Islet of Langerhans (tissue), 1 donor: ENCODE measurements around the gene PTPRCAP.

Experiments used
- FAIRE-seq: peaks from one replicate; lab custom pipeline; 2011; peaks lifted over from hg19 to GRCh38; lab: Jason Lieb, UNC

The PTPRCAP gene

DNA sequence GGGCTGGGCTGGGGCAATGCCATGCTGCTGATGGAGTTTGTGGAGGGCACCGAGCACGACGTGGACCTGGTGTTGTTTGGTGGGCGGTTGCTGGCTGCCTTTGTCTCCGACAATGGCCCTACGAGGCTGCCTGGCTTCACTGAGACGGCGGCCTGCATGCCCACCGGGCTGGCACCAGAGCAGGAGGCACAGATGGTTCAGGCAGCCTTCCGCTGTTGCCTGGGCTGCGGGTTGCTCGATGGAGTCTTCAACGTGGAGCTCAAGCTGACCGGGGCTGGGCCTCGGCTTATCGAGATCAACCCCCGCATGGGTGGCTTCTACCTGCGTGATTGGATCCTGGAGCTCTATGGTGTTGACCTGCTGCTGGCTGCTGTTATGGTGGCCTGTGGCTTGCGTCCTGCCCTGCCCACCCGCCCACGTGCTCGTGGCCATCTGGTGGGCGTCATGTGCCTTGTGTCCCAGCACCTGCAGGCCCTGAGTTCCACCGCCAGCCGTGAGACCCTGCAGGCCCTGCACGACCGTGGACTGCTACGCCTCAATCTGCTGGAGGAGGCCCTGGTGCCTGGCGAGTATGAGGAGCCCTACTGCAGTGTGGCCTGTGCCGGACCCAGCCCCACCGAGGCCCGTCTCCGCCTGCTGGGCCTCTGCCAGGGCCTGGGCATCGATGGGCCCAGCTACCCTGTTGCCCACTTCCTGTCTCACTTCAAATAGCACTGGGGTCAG is 13.4 kb downstream of the PTPRCAP start:
- no peak for FAIRE-seq

DNA sequence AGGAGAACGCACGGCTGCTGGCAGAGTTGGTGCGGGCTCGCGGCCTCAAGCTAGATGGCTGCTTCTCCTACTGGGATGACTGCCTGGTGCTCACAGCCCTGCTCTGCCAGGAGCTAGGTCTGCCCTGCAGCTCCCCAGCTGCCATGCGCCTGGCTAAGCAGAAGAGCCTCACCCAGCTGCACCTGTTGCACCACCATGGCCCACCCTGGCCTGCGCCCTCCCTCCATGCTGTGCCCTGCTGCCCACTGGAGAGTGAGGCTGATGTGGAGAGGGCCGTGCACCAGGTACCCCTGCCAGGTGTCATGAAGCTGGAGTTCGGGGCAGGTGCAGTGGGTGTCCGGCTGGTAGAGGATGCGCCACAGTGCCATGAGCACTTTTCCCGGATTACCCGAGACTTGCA is 14.0 kb downstream of the PTPRCAP start:
- no peak for FAIRE-seq

GRCh38 chr11:67422891-67423290 is 14.6 kb downstream of the PTPRCAP start:
- FAIRE-seq = no peak

DNA sequence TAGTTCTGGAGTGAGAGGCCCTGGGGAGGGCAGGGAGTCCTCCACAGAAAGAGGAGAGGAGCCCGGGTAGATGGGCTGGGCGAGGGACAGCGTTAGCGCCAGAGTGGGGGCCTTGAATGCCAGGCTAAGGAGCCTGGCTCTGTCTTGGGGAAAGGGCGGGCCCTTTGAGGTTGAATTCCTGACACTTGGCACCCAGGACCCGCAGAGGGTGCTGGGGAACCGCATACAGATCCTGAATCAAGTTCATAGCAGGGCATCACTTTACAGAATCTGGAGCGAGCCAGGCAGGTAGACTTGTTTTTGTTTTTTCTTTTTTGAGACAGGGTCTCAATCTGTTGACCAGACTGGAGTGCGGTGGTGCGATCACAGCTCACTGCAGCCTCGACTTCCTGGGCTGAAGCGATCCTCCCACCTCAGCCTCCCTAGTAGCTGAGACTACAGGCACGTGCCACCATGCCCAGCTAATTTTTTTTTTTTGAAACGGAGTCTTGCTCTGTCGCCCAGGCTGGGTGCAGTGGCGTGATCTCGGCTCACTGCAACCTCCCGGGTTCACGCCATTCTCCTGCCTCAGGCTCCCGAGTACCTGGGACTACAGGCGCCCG is 16.0 kb downstream of the PTPRCAP start:
- FAIRE-seq = no peak

DNA sequence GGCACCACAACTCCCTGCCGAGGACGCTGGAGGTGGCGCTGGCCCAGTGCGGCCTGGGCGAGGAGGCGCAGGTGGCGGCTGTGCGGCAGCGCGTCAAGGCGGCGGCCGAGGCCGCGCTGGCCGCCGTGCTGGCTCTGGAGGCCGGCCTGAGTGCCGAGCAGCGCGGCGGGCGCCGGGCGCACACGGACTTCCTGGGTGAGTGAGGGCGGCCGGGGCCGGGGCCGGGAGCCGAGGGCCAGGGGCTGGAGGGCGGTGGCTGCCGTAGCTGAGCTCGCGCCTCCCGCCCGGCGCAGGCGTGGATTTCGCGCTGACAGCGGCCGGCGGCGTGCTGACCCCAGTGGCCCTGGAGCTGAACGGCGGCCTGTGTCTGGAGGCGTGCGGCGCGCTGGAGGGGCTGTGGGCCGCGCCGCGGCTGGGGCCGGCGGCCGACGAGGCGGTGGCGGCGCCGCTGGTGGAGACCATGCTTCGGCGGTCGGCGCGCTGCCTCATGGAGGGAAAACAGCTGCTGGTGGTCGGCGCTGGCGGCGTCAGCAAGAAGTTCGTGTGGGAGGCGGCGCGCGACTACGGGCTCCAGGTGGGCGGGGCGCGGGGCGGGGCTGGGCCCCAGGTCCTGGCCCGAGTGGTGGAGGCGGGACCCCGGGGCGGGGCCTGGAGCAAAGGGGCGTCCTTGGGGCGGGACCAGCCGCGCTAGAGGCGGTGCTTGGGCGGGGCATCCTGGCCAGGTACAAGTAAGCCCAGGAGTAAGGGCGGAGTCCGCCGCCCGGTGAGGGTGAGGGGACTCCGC is 16.6 kb downstream of the PTPRCAP start:
- no peak for FAIRE-seq

GRCh38 chr11:67420147-67420645 is 17.3 kb downstream of the PTPRCAP start:
- no peak for FAIRE-seq

GRCh38 chr11:67419325-67420049 is 18.0 kb downstream of the PTPRCAP start:
- no peak for FAIRE-seq

- no peak for FAIRE-seq
These were observed 18.8 kb downstream of the PTPRCAP start for GRCh38 chr11:67418476-67419281.

GRCh38 chr11:67417425-67417824 is 20.1 kb downstream of the PTPRCAP start:
- FAIRE-seq = no peak

GRCh38 chr11:67416416-67417335 is 20.8 kb downstream of the PTPRCAP start:
- FAIRE-seq = no peak

GRCh38 chr11:67415501-67416304 is 21.8 kb downstream of the PTPRCAP start, which contains the start of gene CARNS1:
Gene CARNS1 (plus strand): TSS chr11:67415678. CDS start chr11:67416200, 522 bp downstream.
- no peak for FAIRE-seq

GRCh38 chr11:67413266-67413849 is 24.1 kb downstream of the PTPRCAP start:
- no peak for FAIRE-seq

DNA sequence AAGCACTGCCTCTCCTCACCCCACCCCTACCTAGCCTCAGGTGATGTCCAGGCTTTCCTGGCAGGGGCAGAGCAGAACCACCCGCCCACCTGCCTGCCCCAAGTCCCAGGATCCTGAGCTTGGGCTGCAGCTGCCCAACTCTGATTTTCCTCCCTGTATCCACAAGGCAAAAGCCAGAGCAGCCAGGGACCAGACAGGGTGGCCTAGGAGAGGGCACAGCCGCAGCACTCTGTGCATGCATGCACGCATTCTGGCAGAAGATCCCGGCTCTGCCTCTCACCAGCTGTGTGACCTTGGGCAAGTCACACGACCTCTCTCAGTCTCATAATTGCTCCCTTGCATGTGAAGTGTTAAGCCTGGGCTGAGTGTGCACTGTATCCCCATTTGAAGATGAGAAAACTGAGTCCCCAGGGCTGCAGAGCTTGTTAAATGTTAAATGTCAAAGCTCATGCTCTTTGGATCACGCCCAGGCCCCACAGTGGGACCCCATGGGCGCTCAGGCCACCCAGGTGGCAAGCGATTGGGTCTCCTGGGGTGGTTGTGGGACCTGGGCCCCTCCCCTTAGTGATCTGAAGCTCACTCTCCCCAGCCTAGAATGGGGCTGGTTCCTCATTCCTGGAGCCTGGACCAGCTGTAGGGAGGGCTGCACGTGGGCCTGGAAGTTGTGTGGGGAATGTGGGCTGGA is 24.8 kb downstream of the PTPRCAP start:
- no peak for FAIRE-seq

- no peak for FAIRE-seq
These were observed 25.7 kb downstream of the PTPRCAP start for GRCh38 chr11:67411785-67412152.

DNA sequence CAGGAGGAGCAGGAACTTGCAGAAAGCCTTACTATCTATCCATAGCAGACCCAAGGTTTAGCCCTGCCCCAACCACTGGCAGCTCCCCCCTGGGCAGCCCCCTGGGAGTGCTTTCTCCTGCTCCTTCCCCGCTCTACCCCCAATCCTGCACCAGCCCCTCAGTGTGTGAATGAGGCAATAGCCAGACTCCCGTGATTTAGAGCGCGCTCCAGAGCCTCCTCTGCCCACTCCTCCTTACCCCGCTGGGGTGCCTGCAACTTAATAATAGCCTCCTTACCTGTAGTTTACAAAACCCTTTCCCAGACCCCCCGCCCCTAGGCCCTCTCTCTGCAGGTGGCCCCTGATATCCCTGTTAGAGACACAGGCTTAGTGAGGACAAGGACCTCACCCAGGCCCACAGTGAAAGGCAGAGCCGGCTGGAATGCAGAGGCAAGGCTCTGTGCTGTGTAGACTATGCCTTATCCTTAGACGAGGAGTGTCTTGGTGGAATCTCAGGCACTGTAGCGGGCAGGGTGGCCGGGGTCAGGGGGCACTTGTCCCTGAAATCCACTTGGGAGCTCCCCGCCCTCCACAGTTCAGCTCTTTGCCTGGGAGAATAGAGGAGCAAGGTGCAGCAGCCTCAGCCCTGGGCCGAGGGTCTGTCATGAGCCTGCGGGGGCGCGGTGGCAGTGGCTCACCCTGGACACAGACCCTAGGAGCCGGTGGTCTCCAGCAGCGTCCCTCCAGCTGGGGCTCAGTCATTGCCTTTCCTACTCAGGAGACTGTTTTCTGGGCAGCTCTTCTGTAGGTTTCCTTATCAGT is 26.3 kb downstream of the PTPRCAP start:
- FAIRE-seq = no peak

DNA sequence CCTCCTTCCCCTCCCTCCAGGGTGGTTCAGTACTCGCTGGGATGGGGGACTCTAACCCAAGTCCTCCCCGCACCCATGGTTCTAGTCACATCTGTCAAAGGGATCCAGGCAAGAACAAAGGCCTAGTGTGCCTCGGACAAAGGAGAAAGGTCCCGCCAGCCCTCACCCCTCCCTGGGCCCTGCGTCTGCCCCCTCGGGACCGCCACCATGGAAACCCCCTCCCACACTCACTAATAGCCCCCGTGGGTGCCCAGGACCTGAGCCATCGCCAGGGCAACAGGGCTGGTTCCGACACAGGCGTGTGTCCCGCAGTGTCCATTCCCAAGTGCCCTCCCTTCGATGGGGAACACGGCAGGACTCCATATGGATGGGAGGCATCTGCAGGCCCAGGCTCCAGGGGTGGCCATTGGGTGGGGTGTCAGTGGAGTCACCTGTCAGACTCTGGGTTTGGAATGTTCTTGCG is 27.1 kb downstream of the PTPRCAP start:
- no peak for FAIRE-seq

DNA sequence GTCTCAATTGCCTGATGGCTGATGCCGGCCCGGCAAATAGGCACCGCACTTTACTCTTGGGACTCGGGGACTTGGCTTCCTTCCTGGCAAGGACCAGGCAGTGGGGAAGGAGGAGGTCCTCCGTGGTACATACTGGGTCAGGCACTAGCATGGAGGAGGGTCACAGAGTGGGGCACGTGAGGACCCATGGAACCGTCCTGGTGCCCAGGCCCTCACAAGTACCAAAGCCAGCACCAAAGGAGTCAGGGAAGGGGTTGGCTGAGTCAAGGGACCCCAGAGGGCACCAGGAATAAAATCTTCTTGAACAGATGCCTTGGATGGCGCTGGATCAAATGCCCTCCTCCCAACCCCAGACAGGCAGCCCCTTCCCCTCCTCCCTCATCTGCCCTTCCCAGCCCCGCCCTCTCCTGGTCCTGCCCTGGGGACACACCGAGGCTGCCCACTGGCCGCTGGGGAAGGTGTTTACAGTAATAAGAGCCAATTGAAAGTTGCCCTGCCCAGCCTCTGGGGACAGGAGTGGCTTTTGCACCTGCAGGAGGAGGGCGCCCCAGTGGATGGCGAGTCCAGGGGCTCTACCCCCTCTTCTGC is 27.6 kb downstream of the PTPRCAP start:
- FAIRE-seq = no peak
